ENCODE results near the gene SCARB1.

DNA sequence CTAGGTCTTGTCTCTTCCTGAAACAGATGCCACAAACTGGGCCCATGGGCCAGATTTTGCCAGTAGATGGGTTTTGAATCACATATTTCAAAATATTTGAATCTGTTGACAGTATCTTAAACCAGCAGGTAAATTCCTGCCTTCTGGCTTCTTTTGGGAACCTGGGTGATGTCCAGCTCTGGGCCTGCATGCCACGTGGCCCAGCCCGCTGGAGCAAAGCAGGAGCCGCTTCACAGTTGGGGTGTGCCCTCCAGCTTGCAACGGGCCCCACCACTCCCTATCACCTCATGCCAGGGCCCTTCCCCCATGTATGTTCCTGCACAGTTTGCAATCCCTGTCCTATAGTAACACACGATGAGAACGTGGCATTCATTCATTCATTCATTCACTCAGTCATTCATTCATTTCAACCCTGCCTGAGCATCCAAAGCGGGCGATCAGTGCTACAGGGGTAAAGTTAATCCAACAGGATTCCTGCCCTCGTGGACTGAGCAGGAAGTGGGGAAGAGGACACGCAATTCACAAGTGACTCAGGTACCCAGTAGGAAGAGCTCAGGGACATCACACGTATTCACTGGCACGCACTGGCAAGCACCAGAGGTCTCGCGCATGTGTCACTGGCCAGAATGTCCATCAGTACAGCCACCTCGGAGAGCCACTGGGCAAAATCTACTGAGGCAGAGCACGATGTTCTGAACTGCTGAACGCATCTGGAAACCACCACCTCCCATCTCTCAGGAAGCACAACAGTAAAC, 27.8 kb downstream of the SCARB1 start:
- TF ChIP-seq, protein P1, sequence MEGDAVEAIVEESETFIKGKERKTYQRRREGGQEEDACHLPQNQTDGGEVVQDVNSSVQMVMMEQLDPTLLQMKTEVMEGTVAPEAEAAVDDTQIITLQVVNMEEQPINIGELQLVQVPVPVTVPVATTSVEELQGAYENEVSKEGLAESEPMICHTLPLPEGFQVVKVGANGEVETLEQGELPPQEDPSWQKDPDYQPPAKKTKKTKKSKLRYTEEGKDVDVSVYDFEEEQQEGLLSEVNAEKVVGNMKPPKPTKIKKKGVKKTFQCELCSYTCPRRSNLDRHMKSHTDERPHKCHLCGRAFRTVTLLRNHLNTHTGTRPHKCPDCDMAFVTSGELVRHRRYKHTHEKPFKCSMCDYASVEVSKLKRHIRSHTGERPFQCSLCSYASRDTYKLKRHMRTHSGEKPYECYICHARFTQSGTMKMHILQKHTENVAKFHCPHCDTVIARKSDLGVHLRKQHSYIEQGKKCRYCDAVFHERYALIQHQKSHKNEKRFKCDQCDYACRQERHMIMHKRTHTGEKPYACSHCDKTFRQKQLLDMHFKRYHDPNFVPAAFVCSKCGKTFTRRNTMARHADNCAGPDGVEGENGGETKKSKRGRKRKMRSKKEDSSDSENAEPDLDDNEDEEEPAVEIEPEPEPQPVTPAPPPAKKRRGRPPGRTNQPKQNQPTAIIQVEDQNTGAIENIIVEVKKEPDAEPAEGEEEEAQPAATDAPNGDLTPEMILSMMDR (IDR thresholded peaks at IDR 0.05; ENCODE audit: low read length), result no peak
- no peak for TF ChIP-seq EZH2 (IDR thresholded peaks at IDR 0.05; ENCODE audit: borderline replicate concordance, low read length)
